HepG2 (cell line): ENCODE results near the gene GRAMD4. TPM values are rescaled to one million over a fixed set of nuclear protein-coding genes. Genes with fewer than 3 reads are reported as not detected.
A peak's percentile ranks its signal among the peaks of the same experiment; 100 is the strongest.

Experiments used
- ADNP ChIP-seq: sonication (generic); formaldehyde crosslinking; IDR thresholded peaks from 2 replicates; pipeline ENCODE4 v1.4.0; 2020; ENCODE audit warnings: missing genetic modification reagents
- ATF1 ChIP-seq: IDR thresholded peaks from 2 replicates; pipeline ENCODE4 v1.6.1; 2016; ENCODE audit warnings: mild to moderate bottlenecking, control low read depth
- ELF1 ChIP-seq: sonication (generic); formaldehyde crosslinking; IDR thresholded peaks from 2 replicates; pipeline ENCODE4 v1.4.0; 2020; ENCODE audit warnings: missing genetic modification reagents
- ELF3 ChIP-seq: IDR thresholded peaks from 2 replicates; pipeline ENCODE4 v1.6.1; 2016; ENCODE audit warnings: missing genetic modification reagents, missing compliant biosample characterization
- HNRNPK ChIP-seq: fragments of 200-400 bp; formaldehyde crosslinking; IDR thresholded peaks from 2 replicates; pipeline ENCODE4 v1.6.1; 2018; ENCODE audit warnings: low read length, low read depth, moderate library complexity, mild to moderate bottlenecking; ENCODE audit not compliant: poor library complexity, severe bottlenecking
- ISL2 ChIP-seq: sonication (generic); formaldehyde crosslinking; IDR thresholded peaks from 2 replicates; pipeline ENCODE4 v1.5.0; 2020; ENCODE audit warnings: missing genetic modification reagents
- PHF20 ChIP-seq: sonication (generic); formaldehyde crosslinking; IDR thresholded peaks from 2 replicates; pipeline ENCODE4 v1.5.0; 2020; ENCODE audit warnings: mild to moderate bottlenecking, missing genetic modification reagents
- RERE ChIP-seq: IDR thresholded peaks from 2 replicates; pipeline ENCODE4 v1.6.1; 2016; ENCODE audit warnings: low read depth, missing genetic modification reagents, missing compliant biosample characterization
- SAFB2 ChIP-seq: sonication (generic); formaldehyde crosslinking; IDR thresholded peaks from 2 replicates; pipeline ENCODE4 v1.5.1; 2020; ENCODE audit warnings: missing genetic modification reagents, low read depth, mild to moderate bottlenecking, borderline replicate concordance
- XRCC5 ChIP-seq: fragments of 200-400 bp; formaldehyde crosslinking; optimal IDR thresholded peaks from 2 replicates; pipeline ENCODE3; 2017; ENCODE audit warnings: mild to moderate bottlenecking, low read length
- polyA plus RNA-seq, 8 experiments: library from polyadenylated mRNA; depleted of rRNA in 3 of 8; stranded (reverse) in 7 of 8; unstranded in 1 of 8; fragments of >200 nt; fragmentation: Illumina TruSeq in 4 of 8; extraction: Trizol in 4 of 8; gene quantifications; 2 replicates each; pipeline versions ENCODE4 v1.2.1 to v1.2.3, GENCODE V29; 2011 to 2016; ENCODE audit warnings: low read depth in 4 of 8, missing spikeins in 1 of 8, mixed read lengths in 1 of 8; ENCODE audit not compliant: insufficient read depth in 1 of 8
- total RNA-seq, 5 experiments: library from RNA; depleted of rRNA; stranded (reverse); fragments of >200 nt; fragmentation: Illumina TruSeq; extraction: Trizol; gene quantifications; 2 replicates each; pipeline ENCODE4 v1.2.3, GENCODE V29; 2016; ENCODE audit warnings: low read depth in 1 of 5
- TF ChIP-seq, protein P1 (sequence below): sonication (generic); formaldehyde crosslinking; IDR thresholded peaks from 2 replicates; pipeline ENCODE4 v1.5.0; 2020; ENCODE audit warnings: mild to moderate bottlenecking, missing genetic modification reagents, borderline replicate concordance
- TF ChIP-seq, protein P2 (sequence below): sonication (generic); formaldehyde crosslinking; IDR thresholded peaks from 2 replicates; pipeline ENCODE4 v1.5.1; 2020; ENCODE audit warnings: mild to moderate bottlenecking, missing genetic modification reagents, moderate library complexity
- TF ChIP-seq, protein P3 (sequence below): sonication (generic); formaldehyde crosslinking; conservative IDR thresholded peaks from 2 replicates; pipeline ENCODE4 v1.4.0; 2020; ENCODE audit warnings: missing genetic modification reagents

The GRAMD4 gene
- total and polyA plus RNA-seq, 2 of the 13 experiments (the other 11 are each of a cell fraction or from before 2014, with no cell fraction given) = 15.2 to 15.7 TPM

- TF ChIP-seq, protein P1, sequence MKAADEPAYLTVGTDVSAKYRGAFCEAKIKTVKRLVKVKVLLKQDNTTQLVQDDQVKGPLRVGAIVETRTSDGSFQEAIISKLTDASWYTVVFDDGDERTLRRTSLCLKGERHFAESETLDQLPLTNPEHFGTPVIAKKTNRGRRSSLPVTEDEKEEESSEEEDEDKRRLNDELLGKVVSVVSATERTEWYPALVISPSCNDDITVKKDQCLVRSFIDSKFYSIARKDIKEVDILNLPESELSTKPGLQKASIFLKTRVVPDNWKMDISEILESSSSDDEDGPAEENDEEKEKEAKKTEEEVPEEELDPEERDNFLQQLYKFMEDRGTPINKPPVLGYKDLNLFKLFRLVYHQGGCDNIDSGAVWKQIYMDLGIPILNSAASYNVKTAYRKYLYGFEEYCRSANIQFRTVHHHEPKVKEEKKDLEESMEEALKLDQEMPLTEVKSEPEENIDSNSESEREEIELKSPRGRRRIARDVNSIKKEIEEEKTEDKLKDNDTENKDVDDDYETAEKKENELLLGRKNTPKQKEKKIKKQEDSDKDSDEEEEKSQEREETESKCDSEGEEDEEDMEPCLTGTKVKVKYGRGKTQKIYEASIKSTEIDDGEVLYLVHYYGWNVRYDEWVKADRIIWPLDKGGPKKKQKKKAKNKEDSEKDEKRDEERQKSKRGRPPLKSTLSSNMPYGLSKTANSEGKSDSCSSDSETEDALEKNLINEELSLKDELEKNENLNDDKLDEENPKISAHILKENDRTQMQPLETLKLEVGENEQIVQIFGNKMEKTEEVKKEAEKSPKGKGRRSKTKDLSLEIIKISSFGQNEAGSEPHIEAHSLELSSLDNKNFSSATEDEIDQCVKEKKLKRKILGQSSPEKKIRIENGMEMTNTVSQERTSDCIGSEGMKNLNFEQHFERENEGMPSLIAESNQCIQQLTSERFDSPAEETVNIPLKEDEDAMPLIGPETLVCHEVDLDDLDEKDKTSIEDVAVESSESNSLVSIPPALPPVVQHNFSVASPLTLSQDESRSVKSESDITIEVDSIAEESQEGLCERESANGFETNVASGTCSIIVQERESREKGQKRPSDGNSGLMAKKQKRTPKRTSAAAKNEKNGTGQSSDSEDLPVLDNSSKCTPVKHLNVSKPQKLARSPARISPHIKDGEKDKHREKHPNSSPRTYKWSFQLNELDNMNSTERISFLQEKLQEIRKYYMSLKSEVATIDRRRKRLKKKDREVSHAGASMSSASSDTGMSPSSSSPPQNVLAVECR = peak; percentile 12; the same call in 1 of the 2 replicates
- peak; percentile 53 for TF ChIP-seq XRCC5
- TF ChIP-seq ADNP (CRISPR knock-in tag) = no peak
- peak; percentile 79; the same call in 1 of the 2 replicates for TF ChIP-seq ELF3 (CRISPR knock-in tag)
- TF ChIP-seq PHF20 (CRISPR knock-in tag) = 0 out of 2 replicates have a peak, but pooled peaks have one; percentile 40
- TF ChIP-seq SAFB2 (CRISPR knock-in tag) = 0 out of 2 replicates have a peak, but pooled peaks have one; percentile 49
- TF ChIP-seq, protein P2, sequence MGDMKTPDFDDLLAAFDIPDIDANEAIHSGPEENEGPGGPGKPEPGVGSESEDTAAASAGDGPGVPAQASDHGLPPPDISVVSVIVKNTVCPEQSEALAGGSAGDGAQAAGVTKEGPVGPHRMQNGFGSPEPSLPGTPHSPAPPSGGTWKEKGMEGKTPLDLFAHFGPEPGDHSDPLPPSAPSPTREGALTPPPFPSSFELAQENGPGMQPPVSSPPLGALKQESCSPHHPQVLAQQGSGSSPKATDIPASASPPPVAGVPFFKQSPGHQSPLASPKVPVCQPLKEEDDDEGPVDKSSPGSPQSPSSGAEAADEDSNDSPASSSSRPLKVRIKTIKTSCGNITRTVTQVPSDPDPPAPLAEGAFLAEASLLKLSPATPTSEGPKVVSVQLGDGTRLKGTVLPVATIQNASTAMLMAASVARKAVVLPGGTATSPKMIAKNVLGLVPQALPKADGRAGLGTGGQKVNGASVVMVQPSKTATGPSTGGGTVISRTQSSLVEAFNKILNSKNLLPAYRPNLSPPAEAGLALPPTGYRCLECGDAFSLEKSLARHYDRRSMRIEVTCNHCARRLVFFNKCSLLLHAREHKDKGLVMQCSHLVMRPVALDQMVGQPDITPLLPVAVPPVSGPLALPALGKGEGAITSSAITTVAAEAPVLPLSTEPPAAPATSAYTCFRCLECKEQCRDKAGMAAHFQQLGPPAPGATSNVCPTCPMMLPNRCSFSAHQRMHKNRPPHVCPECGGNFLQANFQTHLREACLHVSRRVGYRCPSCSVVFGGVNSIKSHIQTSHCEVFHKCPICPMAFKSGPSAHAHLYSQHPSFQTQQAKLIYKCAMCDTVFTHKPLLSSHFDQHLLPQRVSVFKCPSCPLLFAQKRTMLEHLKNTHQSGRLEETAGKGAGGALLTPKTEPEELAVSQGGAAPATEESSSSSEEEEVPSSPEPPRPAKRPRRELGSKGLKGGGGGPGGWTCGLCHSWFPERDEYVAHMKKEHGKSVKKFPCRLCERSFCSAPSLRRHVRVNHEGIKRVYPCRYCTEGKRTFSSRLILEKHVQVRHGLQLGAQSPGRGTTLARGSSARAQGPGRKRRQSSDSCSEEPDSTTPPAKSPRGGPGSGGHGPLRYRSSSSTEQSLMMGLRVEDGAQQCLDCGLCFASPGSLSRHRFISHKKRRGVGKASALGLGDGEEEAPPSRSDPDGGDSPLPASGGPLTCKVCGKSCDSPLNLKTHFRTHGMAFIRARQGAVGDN (CRISPR knock-in tag) = peak; percentile 77
- 0 out of 2 replicates have a peak, but pooled peaks have one; percentile 41 for TF ChIP-seq RERE (CRISPR knock-in tag)
- TF ChIP-seq, protein P3, sequence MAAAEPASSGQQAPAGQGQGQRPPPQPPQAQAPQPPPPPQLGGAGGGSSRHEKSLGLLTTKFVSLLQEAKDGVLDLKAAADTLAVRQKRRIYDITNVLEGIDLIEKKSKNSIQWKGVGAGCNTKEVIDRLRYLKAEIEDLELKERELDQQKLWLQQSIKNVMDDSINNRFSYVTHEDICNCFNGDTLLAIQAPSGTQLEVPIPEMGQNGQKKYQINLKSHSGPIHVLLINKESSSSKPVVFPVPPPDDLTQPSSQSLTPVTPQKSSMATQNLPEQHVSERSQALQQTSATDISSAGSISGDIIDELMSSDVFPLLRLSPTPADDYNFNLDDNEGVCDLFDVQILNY (CRISPR knock-in tag) = no peak
- TF ChIP-seq HNRNPK = no peak
- peak; percentile 55; the same call in 1 of the 2 replicates for TF ChIP-seq ATF1 (CRISPR knock-in tag)
- TF ChIP-seq ISL2 = 0 out of 2 replicates have a peak, but pooled peaks have one; percentile 20
- peak; percentile 51 for TF ChIP-seq ELF1 (CRISPR knock-in tag)
Observed at GRCh38 chr22:46652081-46652846, 32.1 kb downstream of the GRAMD4 start (continued).
